HG02623 (cell line): ENCODE data around the gene CXCL3.
"Not testable (repeated sequence)": the region's sequence is repeated elsewhere in the genome, so short reads cannot be mapped to it uniquely, and the experiment has no call there.

Source experiments
- ATAC-seq: cut with Tn5 transposase; IDR thresholded peaks from one replicate; pipeline ENCODE4 v1.9.1; 2021; ENCODE audit warnings: moderate library complexity; ENCODE audit not compliant: unreplicated experiment

CXCL3 gene

GRCh38 chr4:74038425-74039314, at the start of gene CXCL3:
Gene CXCL3 (minus strand): TSS chr4:74038689. CDS start chr4:74038611, 78 bp downstream.
- ATAC-seq = peak; percentile 45

- no peak for ATAC-seq
These were observed 49.0 kb upstream of the CXCL3 start for GRCh38 chr4:74087481-74087880.

GRCh38 chr4:74085669-74086068, 47.2 kb upstream of the CXCL3 start:
- no peak for ATAC-seq

GRCh38 chr4:74084984-74085383, 46.5 kb upstream of the CXCL3 start:
- no peak for ATAC-seq

- no peak for ATAC-seq
These were observed 45.1 kb upstream of the CXCL3 start for GRCh38 chr4:74083546-74083945.

GRCh38 chr4:74081035-74081434, 42.5 kb upstream of the CXCL3 start:
- no peak for ATAC-seq

GRCh38 chr4:74080351-74080750, 41.9 kb upstream of the CXCL3 start:
- not testable (repeated sequence) for ATAC-seq

- ATAC-seq = not testable (repeated sequence)
These were observed 40.5 kb upstream of the CXCL3 start for GRCh38 chr4:74079024-74079423.

- no peak for ATAC-seq
These were observed 34.9 kb upstream of the CXCL3 start for GRCh38 chr4:74073358-74073757.

- no peak for ATAC-seq
These were observed 34.2 kb upstream of the CXCL3 start for GRCh38 chr4:74072739-74073138.

- no peak for ATAC-seq
These were observed 29.1 kb upstream of the CXCL3 start for GRCh38 chr4:74067586-74067985.

GRCh38 chr4:74066232-74066631, 27.7 kb upstream of the CXCL3 start:
- ATAC-seq = no peak

- no peak for ATAC-seq
These were observed 26.7 kb upstream of the CXCL3 start for GRCh38 chr4:74065115-74065642.

GRCh38 chr4:74063859-74064258, 25.4 kb upstream of the CXCL3 start:
- ATAC-seq = no peak

GRCh38 chr4:74062953-74063352, 24.5 kb upstream of the CXCL3 start:
- ATAC-seq = no peak

GRCh38 chr4:74061430-74061829, 22.9 kb upstream of the CXCL3 start:
- ATAC-seq = no peak

GRCh38 chr4:74059161-74059829, 20.8 kb upstream of the CXCL3 start:
- ATAC-seq = no peak

- ATAC-seq = no peak
These were observed 19.7 kb upstream of the CXCL3 start for GRCh38 chr4:74058048-74058651.

- no peak for ATAC-seq
These were observed 19.1 kb upstream of the CXCL3 start for GRCh38 chr4:74057588-74057987.

- ATAC-seq = no peak
These were observed 18.5 kb upstream of the CXCL3 start for GRCh38 chr4:74056858-74057562.
